ENCODE data around the gene STK11IP. TPM values are rescaled to one million over a fixed set of nuclear protein-coding genes. Genes with fewer than 3 reads are reported as not detected.

The STK11IP gene
- total and polyA plus RNA-seq, 9 of the 15 experiments (the other 6 are each of a cell fraction or from before 2014, with no cell fraction given), result 0.52 to 21.7 (median 5.6) TPM

DNA sequence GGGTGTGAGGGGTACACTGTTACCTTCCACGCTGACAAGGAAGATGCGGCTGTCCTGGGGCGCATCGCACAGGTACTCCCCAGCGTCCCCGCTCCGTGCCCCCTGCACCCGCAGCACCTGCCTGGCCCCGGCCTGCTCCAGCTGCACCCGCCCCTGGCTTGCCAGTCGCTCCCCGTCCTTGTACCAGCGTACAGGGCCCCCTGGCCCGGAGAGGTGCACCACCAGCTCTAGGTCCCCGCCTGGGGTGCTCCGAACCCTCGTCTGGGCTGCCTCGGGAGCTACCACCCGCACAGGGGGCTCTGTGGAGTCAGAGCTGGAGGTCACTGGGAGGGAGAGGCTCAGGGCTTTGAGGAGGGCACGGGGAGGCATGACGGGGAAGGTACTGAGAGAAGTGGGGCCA, 40.3 kb upstream of the STK11IP start (continued):
- TF ChIP-seq FOXA3 (CRISPR knock-in tag; conservative IDR thresholded peaks at IDR 0.05 in 1 of 2, IDR thresholded peaks at IDR 0.05 in 1 of 2) (no peak), EZH2 (IDR thresholded peaks at IDR 0.05; ENCODE audit: borderline replicate concordance, low read depth, low read length) (no peak), ADNP (tag; IDR thresholded peaks at IDR 0.05) (no peak), U2AF1 (optimal IDR thresholded peaks at IDR 0.05; ENCODE audit: low read depth, low read length) (no peak), POLR2H (tag; IDR thresholded peaks at IDR 0.05; ENCODE audit: low read depth) (no peak), RCOR1 (IDR thresholded peaks at IDR 0.05; ENCODE audit: borderline replicate concordance in 1 of 2, low read depth in 2 of 2, low read length in 2 of 2) (no peak), POLR2G (IDR thresholded peaks at IDR 0.05; ENCODE audit: low read depth, low read length) (no peak), LCOR (CRISPR knock-in tag; IDR thresholded peaks at IDR 0.05) (no peak), ATF7 (IDR thresholded peaks at IDR 0.05) (no peak)
- TF ChIP-seq, protein P1, sequence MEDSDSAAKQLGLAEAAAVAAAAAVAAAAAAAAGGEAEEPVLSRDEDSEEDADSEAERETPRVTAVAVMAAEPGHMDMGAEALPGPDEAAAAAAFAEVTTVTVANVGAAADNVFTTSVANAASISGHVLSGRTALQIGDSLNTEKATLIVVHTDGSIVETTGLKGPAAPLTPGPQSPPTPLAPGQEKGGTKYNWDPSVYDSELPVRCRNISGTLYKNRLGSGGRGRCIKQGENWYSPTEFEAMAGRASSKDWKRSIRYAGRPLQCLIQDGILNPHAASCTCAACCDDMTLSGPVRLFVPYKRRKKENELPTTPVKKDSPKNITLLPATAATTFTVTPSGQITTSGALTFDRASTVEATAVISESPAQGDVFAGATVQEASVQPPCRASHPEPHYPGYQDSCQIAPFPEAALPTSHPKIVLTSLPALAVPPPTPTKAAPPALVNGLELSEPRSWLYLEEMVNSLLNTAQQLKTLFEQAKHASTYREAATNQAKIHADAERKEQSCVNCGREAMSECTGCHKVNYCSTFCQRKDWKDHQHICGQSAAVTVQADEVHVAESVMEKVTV (CRISPR knock-in tag; IDR thresholded peaks at IDR 0.05), result no peak

Data from K562 (cell line).